ENCODE data around the gene G0S2. TPM values are rescaled to one million over a fixed set of nuclear protein-coding genes. Genes with fewer than 3 reads are reported as not detected.

Gene G0S2
- total RNA-seq, 1 experiment from 2014 or later = 0.35 TPM

- H3K79me1 ChIP-seq (ENCODE audit: insufficient read depth, low read depth, low read length, poor library complexity, severe bottlenecking) = no peaks in the 10 kb centered on the region
- H2AFZ ChIP-seq (ENCODE audit: low read length) = no peak overlapping the region
- H3K14ac ChIP-seq (ENCODE audit: insufficient read depth, low read length) = no peak overlapping the region
- H3K4me3 Mint-ChIP-seq = no peak overlapping the region
- no peak overlapping the region for H2BK12ac ChIP-seq (ENCODE audit: insufficient read length, low read depth, low read length)
- H3K27me3 Mint-ChIP-seq (ENCODE audit: low read depth) = peaks cover 14% of the 10 kb centered on the region
- no peaks in the 10 kb centered on the region for H3K9me3 Mint-ChIP-seq
- H4K91ac ChIP-seq (ENCODE audit: insufficient read length, low read depth, low read length) = no peak overlapping the region
- no peak overlapping the region for H3K9ac ChIP-seq (ENCODE audit: extremely low read depth, insufficient read length, low read length)
- DNase-seq = no peak
- H3K4me1 ChIP-seq (ENCODE audit: insufficient read depth, low read length) = no peaks in the 10 kb centered on the region
- no CpG with 5 or more reads among the region's 4 CpGs for WGBS (ENCODE audit: extremely low coverage, insufficient read length, low lambda C conversion rate)
- H2BK120ac ChIP-seq (ENCODE audit: low read depth, low read length, poor library complexity, severe bottlenecking) = no peak overlapping the region
- H3K4ac ChIP-seq (ENCODE audit: low read depth, low read length) = no peak overlapping the region
- H3T11ph ChIP-seq (ENCODE audit: low read length) = no peak overlapping the region
- no peak overlapping the region for H3K23ac ChIP-seq (ENCODE audit: insufficient read length, low read depth, low read length)
- no peak overlapping the region for H3K27ac Mint-ChIP-seq
- H3K4me2 ChIP-seq (ENCODE audit: insufficient read depth, insufficient read length, low read length) = no peak overlapping the region
- no peaks in the 10 kb centered on the region for H4K20me1 ChIP-seq (ENCODE audit: control insufficient read depth, insufficient read depth, insufficient read length)
- no peaks in the 10 kb centered on the region; the same call in 1 of the 2 replicates for H3K27me3 ChIP-seq (ENCODE audit: insufficient read depth, low read length)
- H2BK15ac ChIP-seq (ENCODE audit: low read depth, low read length) = no peak overlapping the region
- H2BK5ac ChIP-seq (ENCODE audit: insufficient read length, low read length) = no peak overlapping the region
- no peak overlapping the region for H3K18ac ChIP-seq (ENCODE audit: insufficient read length, low read depth, low read length)
- H3K56ac ChIP-seq (ENCODE audit: insufficient read length, low read depth, low read length) = no peak overlapping the region
- no peak overlapping the region for H4K8ac ChIP-seq (replicated peaks; ENCODE audit: insufficient read length, low read depth, low read length)
- no peaks in the 10 kb centered on the region for H3K9me3 ChIP-seq (ENCODE audit: control insufficient read depth, low read depth, low read length)
- no peak for TF ChIP-seq CTCF (conservative IDR thresholded peaks at IDR 0.05)
- no peak overlapping the region for H3K27ac ChIP-seq (ENCODE audit: insufficient read length, low read depth, low read length)
- H3K4me1 Mint-ChIP-seq = peaks cover 0 to 7% of the 10 kb centered on the region in 2 experiments; a peak in 2 of 4 replicates
- H3K36me3 Mint-ChIP-seq (ENCODE audit: insufficient read depth in 1 of 3, low read depth in 3 of 3) = no peaks in the 10 kb centered on the region
- H4K5ac ChIP-seq (ENCODE audit: insufficient read length, low read depth, low read length) = no peak overlapping the region
- H2BK20ac ChIP-seq (ENCODE audit: low read depth, low read length, poor library complexity, severe bottlenecking) = no peak overlapping the region
- H3K23me2 ChIP-seq (ENCODE audit: insufficient read length, low read depth, low read length, poor library complexity, severe bottlenecking) = no peaks in the 10 kb centered on the region
- H2AK5ac ChIP-seq (ENCODE audit: insufficient read length, low read length) = no peak overlapping the region
- no peaks in the 10 kb centered on the region for H3K79me2 ChIP-seq (ENCODE audit: insufficient read depth, low read length)
Measured at GRCh38 chr1:209689477-209689876, 14.3 kb downstream of the G0S2 start.
